Endometrial microvascular endothelial cells (primary cell): ENCODE measurements around the gene PEAK3. TPM values are rescaled to one million over a fixed set of nuclear protein-coding genes. Genes with fewer than 3 reads are reported as not detected.

Experiments used
- in situ Hi-C: cut with HindIII; loops from 2 replicates; pipeline ENCODE4 v1.10.0; 2017; ENCODE audit warnings: low sequenced_read_pairs, low pct_unique_long_range_greater_than_20kb; ENCODE audit errors: inconsistent ontology term
- total RNA-seq: library from RNA; depleted of rRNA; stranded (reverse); fragments of >200 nt; gene quantifications from one replicate; pipeline ENCODE4 v1.2.3, GENCODE V29; 2015; ENCODE audit errors: inconsistent ontology term

The PEAK3 gene
- total RNA-seq, 1 donor from 2014 or later: not detected

DNA sequence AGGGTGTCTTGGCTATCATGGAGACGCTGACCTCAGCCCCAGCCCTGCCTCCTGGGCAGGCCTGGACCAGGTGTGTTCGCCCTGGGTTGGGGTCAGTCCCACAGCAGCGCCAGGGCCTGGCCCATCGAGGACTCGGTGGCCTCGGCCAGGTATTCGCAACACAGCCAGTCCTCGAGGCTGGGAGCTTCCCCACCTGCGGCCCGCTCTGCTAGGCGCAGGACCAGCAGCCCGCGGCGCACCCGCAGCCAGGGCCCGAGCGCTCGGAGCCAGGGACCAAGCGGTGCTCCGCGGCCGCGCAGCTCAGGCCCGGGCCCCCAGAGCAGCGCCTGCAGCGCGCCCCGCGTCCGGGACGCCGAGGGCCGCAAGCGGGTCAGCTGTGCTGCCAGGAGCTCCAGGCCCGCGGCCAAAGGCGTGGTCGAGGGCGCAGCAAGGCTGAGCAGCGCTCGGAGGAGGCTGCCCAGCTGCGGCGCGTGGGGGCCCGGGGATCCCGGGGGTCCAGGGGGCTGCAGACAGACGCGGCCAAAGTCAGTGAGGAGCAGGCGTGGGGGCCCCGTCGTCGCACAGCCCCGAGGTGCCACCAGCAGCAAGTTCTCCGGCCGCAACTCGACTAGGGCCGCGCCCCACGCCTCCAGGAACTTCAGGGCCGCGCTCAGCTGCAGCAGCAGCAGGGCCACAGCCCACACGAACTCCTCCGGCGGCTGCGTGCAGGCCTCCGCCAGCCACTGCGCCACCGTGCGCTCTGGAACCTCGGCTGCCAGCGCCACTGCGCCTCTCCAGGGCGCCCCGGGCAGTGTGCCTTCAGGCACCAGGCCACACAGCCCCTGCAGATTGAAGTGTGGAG lies 6.2 kb downstream of the PEAK3 start:
- in situ Hi-C loops: no loop called here

DNA sequence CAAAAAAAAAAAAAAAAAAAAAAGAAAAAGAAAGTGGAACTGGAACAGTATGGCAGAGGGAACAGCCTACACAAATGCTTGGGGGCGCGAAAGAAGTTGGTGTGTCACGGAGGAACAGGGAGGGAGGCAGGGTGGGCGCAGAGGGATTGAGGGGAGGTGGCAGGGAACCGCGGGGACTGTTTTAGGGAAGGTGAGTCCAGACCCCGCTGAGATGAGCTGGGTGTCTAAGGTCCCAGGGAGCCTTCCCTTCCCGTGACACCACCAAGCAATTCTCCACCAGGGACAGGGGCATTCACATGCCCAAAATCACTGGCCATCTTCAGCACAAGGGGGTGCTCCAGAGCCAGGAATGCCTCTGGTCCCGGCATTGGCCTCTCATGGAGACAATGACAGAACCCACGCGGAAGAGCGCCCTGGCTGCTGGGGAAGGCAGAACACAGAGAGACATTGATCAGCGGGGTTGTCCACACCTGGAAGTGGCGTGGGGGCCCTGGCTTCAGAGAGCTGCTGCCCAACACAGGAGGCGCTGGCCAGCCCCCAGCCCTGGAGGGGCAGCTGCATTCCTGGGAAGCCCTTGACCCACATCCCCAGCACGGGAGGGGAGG lies 6.9 kb downstream of the PEAK3 start:
- in situ Hi-C loops: no loop called here

DNA sequence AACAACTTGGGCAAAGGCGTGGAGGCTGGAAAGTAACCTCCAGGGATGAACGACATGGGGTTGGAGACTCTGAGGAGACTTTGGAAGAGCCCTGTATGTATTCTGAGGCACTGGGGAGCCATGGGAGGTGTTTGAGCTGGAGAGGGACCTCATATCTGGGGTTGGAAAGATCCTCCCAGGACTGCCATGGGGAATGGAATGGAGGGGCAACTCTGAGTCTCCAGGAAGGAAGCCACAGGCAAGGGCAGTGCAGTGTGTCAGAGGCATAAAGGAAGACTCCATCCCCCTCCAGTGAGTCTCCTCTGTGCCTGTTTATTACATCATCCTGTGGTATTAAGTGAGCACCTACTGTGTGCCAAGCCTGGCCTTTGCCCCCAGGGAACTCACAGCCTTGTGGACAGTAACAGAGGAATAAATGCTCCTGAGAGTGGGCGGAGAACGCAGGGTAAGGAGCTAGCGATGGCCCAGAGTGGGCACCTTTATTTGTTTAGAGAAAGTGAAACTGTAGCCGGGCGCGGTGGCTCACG lies 7.7 kb downstream of the PEAK3 start:
- in situ Hi-C loops: no loop called here

DNA sequence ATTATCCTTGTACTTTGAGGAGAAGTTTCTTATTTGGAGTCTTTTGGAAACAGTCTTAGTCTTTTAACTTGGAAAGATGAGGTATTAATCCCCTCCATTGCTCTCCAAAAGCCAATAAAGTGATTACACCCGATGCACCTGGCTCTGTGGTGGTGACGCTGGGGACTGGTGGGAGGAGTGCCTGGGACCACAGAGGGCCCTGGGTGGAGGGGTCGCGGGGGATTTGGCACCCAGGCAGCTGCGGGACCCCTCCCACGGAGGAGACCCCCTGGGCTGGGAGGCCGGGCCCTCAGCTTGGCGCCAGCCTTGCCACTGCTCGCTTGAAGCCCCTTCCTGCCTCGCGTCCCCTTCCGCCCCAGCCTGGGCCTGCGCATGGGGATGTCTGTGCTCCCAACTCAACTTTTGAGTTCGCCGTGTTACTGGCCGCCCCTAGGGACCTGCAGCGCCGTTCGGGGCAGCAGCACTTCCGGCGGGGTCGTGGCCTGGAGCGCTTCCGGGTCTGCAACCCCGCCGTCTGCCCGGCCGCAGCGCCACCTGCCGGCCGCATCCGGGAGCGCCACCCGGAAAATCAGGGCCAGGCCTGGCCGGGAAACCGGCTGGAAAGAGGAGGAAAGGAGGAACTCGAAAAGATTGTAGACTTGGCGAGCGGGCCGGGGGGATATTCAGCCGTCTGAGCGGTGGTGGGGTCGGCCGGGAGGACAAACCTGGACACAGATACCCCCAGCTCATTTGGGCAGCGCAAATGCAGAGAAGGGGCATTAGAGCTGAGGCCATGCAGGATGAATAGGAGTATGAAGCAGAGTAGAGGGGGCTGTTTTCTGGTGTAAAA lies 8.4 kb downstream of the PEAK3 start:
- in situ Hi-C loops: no loop called here

DNA sequence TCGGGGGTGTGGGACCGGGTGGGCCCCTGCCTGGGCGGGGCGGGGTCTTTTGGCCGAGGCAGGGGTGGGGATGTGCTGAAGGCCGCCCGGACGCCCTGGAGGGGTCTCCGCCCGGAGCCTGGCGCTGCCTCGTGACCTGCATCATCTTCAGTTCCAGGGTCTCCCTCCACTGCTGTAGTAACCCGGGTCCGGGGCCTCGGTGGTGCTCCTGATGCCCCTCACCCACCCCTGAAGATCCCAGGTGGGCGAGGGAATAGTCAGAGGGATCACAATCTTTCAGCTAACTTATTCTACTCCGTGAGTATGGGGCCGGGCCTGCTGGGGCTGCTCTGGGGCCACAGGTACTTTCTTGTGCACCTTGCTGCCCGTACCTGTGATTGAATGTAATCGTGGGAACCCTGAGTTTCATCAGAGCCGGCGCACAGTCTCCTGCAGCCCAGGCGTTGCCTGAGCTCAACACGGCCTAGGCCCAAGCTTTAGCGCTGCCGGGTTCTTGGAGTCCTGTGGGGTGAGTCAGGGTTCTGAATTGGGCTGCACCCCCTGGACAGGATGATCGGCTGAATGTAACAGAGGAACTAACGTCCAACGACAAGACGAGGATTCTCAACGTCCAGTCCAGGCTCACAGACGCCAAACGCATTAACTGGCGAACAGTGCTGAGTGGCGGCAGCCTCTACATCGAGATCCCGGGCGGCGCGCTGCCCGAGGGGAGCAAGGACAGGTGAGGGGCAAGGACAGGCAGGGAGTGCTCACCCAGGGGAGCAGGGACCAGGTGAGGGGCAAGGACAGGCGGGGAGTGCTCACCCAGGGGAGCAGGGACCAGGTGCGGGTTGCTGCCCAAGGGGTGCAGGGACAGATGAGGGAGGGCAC lies 10.5 kb downstream of the PEAK3 start:
- in situ Hi-C loops: no loop called here

DNA sequence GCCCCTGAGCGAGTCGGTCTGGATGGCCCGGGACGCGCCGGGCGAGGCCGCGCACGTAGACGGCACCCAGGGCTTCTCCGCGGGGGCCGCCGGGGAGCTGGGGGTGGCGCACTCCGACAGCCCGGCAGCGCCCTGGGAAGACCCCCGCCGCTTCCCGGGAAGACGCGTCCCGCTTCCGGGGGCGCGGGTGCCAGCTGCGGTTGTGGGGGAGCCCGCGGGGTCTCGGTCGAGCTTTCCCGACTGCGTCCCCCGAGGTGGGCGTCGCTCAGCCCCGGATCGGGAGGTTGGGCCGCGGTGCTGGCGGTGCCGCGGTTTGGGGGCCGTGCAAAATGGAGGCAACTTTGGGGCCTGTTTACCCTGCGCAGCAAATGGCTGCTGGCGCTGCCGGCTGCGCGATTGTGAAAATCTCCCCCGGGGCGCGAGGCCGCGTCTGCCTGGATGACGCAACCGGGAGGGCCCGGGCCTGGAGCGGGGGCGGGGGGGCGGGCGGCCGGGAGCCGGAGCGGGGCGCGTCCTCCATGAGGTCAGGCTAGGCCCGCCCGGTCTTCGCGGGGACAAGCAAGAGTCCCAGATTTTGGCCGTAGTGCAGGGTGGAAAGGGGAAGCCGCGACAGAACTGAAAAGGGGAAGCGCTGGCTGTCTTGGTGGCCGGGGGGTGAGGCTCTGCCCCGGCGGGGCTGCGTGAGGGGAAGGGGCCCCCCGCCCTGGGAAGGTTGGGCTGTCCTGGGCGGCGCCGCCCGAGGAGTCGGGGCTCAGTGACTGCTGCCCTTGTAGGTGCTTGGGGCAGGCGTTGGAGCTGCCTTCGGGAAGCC lies 11.3 kb downstream of the PEAK3 start:
- in situ Hi-C loops: no loop called here

DNA sequence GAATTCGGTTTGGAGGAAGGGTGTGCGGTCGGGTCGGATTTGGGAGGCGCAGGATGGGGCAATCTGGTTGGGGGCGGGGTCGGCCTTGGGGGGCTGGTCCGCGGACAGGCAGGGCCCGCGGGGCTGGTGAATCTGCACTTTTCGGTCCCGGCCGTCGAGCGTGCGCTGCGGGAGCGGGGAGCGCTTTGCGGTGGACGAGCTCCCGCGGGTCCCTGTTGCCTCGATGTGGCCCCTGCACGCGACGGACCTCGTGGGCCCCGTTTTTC lies 11.9 kb downstream of the PEAK3 start:
- in situ Hi-C loops: no loop called here

DNA sequence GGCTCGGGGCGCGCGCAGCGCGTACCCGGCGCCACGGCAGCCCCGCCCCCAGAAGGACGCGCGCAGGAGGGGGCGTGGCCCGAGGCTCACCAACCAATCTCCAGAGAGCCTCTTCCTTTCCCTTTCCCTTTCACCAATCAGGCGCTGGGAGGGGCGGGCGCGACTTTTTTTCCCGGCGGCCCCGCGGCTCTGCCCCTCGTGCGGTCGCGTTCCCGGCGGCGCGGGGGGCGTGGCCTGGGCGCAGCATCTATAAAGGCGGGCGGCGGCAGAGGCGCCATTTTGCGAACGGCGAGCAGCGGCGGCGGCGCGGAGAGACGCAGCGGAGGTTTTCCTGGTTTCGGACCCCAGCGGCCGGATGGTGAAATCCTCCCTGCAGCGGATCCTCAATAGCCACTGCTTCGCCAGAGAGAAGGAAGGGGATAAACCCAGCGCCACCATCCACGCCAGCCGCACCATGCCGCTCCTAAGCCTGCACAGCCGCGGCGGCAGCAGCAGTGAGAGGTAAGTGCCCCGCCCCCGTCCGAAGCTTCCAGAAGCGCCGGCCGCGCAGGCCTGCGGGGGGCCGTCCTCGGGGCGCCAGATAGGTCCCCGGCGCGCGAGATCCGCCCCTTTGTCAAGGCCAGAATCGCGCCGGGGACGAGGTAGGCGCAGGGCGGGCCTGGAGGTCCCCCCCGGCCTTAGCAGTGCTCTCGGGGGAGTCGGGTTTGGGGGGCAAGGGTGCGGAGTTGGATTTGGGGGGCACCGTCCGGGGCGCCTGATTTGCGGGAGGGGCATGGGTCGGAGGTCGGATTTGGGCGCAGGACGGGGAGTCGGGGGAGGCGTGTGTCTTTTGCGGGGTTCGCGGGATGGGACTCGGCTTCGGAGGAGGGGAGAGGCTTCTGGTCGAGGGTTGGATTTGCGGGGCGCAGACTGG lies 12.5 kb downstream of the PEAK3 start:
- in situ Hi-C loops: no loop called here

DNA sequence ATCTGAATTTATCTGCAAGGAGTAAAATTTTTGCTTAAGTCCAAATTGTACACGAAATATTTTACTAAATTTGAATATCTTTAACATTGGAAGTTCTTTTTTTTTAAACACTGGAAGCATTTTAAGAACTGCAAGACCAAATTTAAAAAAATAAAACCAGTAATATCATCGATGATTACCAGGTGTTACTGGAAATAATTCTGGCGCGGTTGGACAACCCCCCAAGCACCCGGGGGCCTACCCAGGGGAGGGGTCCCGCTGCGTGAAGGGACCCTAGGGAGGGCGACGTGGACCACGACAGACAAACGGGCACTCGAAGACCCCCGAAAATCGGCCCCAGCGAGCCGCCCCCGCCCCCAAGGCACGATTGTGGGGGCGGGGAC lies 13.1 kb downstream of the PEAK3 start:
- in situ Hi-C loops: no loop called here

DNA sequence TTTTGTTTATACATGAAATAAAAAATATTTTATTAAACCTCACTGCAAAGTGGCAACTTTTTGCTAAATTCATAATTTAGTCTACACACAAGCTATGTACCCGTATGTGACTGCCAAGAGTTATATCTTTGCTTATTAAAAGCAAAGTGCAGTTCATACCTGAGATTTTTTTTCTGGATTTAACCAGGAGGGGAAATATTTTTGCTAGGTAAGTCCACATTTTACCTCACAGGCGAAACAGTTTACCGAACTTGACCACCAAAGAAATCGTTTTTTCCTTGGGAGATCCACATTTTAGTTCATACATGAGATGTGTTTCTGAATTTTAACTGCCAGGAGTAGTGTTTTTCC lies 13.5 kb downstream of the PEAK3 start:
- in situ Hi-C loops: no loop called here

DNA sequence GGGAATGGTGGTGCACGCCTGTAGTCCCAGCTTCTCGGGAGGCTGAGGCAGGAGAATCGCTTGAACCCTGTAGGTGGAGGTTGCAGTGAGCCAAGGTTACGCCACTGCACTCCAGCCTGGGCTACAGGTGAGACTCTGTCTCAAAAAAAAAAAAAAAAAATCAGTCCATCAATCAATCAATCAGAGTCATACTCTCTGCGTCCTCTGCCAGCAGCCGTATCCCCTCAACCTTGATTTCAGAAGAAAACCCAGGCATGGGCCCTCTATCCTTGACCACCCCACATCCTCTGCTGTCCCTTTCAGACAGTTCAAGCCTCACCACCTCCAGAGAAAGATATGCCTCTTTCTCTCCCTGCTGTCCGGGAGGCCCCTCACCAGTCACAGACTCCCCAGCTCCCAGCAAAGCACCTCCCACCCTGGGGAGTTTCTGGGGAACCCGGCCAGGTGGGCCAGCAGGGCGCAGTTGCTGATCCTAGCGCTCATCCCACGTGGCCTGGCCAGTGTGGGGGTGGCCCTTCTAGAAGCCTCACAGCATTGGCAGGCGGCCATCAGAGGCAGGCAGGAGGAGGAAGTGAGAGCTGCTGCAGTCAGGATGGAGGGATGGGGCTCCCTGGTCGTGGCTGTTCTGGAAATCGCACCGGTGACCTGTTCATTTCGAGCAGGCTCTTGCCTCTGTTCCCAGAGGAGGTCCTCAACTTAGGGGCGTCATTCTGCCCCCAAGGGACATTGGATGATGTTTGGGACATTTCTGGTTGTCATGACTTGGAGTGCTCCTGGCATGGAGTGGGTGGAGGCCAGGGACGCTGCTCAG lies 15.6 kb downstream of the PEAK3 start:
- in situ Hi-C loops: no loop called here

DNA sequence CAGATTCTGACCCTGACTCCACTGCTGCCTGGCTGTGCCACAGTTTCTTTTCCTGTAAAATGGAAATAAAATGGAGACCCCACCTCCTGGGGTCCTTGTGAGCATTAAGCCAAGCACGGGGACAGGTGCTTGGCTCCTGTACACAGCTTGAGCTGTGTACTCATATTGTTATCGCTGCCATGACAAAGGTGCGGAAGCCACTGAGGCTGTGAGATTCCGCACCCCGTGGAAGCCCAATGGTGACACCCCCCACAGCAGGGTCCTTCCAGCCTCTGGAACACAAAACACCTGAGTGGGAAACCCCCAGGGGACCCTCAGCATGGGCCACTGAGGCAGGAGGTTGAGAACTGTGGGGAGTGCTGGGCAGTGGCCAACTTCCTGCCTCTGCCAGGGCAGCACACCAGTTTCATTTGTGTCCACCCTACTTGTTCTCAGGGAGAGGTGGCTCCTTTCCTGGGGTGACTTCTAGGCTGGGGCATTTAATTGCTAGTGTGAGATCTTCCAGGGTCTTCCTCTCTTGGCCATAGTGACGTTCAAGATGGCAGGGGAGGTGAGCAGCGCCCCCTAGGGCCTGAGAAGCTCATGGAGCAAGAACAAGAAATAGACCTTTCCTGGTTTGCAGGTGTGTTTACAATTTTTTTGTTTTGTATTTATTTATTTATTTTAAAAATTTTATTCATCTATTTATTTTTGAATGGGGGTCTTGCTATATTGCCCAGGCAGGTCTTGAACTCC lies 20.4 kb downstream of the PEAK3 start:
- in situ Hi-C loops: no loop called here

DNA sequence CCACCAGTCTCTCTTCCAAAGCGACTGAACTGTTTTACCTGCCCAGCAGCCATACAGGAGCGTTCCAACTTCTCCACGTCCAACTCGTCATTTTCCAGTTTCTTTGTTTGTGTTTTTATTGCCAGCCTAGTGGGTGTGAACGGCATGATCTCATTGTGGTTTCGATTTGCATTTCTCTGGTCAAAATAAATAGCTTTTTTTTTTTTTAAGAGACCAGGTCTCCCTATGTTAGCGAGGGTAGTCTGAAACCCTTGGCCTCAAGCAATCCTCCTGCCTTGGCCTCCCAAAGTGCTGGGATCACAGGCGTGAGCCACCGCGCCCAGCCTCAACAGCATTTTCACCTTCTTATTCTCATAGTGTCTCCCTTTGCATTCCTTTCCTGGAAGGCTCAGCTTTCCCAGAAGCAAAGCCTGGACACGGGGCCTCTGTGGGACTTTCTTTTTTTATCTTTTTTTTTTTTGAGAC lies 21.6 kb downstream of the PEAK3 start:
- in situ Hi-C loops: no loop called here

DNA sequence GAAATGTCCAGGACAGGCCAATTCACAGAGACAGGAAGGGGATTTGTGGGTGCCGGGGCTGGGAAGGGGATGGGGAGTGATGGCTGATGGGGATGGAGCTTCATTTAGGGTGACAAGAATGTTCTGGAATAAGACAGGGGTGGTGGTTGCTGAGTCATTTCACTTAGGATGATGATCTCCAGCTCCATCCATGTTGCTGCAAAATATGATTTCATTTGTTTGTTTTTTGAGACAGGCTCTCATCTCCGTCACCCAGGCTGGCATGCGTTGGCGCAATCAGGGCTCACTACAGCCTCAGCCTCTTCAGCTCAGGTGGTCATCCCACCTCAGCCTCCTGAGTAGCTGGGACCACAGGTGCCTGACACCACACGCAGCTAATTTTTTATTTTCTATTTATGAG lies 22.6 kb downstream of the PEAK3 start:
- in situ Hi-C loops: no loop called here

DNA sequence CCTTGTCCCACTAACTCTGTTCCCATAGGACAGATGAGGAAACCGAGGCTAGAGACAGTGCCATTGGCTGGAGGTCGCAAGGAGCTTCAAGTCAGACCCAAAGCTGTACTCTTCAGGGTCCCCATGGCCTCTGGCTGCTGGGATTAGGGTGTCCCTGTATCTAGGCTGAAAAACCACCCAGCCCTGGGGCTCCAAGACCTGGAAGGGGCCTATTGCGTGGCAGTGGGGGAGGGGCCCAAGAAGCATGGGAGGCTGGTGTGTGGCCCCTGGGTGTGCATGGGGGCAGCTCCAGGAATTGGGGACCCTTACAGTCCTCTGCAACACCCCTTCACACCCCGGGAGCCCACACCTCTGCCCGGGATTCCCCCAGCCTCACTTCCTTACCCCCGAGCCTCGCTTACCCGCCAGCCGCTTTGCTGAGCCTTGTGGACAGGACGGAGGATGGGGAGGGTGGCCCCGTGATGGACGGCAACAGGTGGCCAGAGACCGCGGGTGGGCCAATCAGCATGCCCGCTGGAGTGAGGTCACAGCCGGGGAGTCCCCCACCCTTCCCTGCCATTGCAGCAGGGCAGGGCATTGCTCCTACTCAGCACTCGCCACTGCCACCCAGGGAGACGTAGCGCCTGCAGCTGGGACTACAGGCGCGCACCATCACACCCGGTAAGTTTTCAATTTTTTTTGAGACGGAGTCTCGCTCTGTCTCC lies 25.8 kb downstream of the PEAK3 start, which contains the start of gene JSRP1:
TSS of gene JSRP1 (minus strand) at position 436 of the 704 bp plus-strand sequence. CDS start 1,103 bp downstream, outside the sequence.
- in situ Hi-C loops: no loop called here
